Epidermal melanocyte (primary cell): ENCODE measurements around the gene RAD52.

Source experiments
- DNase-seq: peaks from one replicate; pipeline ENCODE4 v3.0.0; 2011; ENCODE audit warnings: low spot score; ENCODE audit not compliant: insufficient read length

The RAD52 gene

GRCh38 chr12:913919-914698 lies 35.4 kb downstream of the RAD52 start:
- no peak for DNase-seq

GRCh38 chr12:912466-913235 lies 36.8 kb downstream of the RAD52 start:
- DNase-seq = no peak

GRCh38 chr12:911191-911826 lies 38.2 kb downstream of the RAD52 start:
- no peak for DNase-seq

GRCh38 chr12:910416-910815 lies 39.1 kb downstream of the RAD52 start:
- DNase-seq = no peak

GRCh38 chr12:909861-910260 lies 39.6 kb downstream of the RAD52 start:
- no peak for DNase-seq

- no peak for DNase-seq
Measured at GRCh38 chr12:907413-908185, 41.9 kb downstream of the RAD52 start.

- no peak for DNase-seq
Measured at GRCh38 chr12:906062-906585, 43.4 kb downstream of the RAD52 start.

GRCh38 chr12:905261-906031 lies 44.0 kb downstream of the RAD52 start:
- DNase-seq = no peak

GRCh38 chr12:904010-904414 lies 45.5 kb downstream of the RAD52 start:
- no peak for DNase-seq

- no peak for DNase-seq
Measured at GRCh38 chr12:903055-903454, 46.4 kb downstream of the RAD52 start.

- DNase-seq = no peak
Measured at GRCh38 chr12:902581-902980, 46.9 kb downstream of the RAD52 start.

GRCh38 chr12:897386-897785 lies 52.1 kb downstream of the RAD52 start:
- no peak for DNase-seq

- DNase-seq = no peak
Measured at GRCh38 chr12:896031-896430, 53.5 kb downstream of the RAD52 start.

GRCh38 chr12:894226-894625 lies 55.3 kb downstream of the RAD52 start:
- no peak for DNase-seq

GRCh38 chr12:886206-886605 lies 63.3 kb downstream of the RAD52 start:
- DNase-seq = no peak

GRCh38 chr12:885701-886100 lies 63.8 kb downstream of the RAD52 start:
- DNase-seq = no peak

GRCh38 chr12:884746-885414 lies 64.6 kb downstream of the RAD52 start:
- DNase-seq = no peak

- DNase-seq = no peak
Measured at GRCh38 chr12:880656-881055, 68.8 kb downstream of the RAD52 start.

- no peak for DNase-seq
Measured at GRCh38 chr12:879641-880040, 69.9 kb downstream of the RAD52 start.

GRCh38 chr12:873954-874353 lies 75.5 kb downstream of the RAD52 start:
- DNase-seq = no peak
